NB4 (cell line): ENCODE measurements around the gene PBX3.

Experiments
- MYC ChIP-seq: IDR thresholded peaks from 2 replicates; pipeline ENCODE4 v1.6.1; 2011; ENCODE audit warnings: low read depth, low read length
- POLR2A ChIP-seq: IDR thresholded peaks from 2 replicates; pipeline ENCODE4 v1.6.1; 2011; ENCODE audit warnings: mild to moderate bottlenecking; ENCODE audit not compliant: insufficient read length; ENCODE audit errors: extremely low read depth
- TF ChIP-seq, protein P1 (sequence below): IDR thresholded peaks from one replicate; pipeline ENCODE4 v1.5.1; 2012; ENCODE audit warnings: low read depth, low read length

DNA sequence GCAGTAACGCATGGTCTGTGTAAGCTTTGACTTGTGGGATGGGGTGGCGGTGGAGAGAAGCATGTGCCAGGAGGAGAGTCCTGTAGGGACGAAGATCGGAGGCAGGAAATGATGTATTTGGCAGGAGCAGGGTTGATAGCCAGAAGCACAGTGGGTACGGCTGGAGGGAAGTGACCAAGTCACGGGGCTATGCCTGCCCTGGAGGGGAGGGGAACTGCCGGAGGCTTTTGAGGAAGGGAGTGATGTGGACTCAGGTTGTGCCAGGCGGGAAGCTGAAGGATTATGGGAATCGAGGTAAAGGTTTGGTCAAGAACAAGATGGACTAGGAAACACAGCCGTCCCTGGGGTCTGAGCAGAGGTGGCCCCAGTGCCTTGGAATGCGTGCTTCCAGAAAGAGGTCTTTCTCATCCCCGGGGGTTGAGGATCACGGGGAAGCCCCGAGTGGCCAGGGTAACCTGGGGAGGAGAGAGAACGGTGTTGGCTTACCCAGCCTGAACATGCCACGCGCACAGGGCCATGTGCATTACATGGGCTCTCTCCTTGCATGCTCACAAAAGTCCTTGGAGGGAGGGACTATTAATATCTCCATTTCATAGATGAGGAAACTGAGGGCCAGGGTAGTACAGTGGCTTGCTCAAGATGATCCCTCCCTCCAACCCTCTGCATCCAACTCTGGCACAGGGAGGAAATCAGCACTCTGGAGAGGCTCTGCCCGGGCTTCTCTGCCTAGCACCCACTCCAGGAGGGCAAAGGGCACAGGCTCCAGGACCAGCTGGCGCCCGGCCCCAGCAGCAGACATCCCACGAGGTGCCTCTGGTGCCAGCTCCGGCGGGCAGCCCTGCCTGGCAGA, 253.8 kb downstream of the PBX3 start:
- TF ChIP-seq, protein P1, sequence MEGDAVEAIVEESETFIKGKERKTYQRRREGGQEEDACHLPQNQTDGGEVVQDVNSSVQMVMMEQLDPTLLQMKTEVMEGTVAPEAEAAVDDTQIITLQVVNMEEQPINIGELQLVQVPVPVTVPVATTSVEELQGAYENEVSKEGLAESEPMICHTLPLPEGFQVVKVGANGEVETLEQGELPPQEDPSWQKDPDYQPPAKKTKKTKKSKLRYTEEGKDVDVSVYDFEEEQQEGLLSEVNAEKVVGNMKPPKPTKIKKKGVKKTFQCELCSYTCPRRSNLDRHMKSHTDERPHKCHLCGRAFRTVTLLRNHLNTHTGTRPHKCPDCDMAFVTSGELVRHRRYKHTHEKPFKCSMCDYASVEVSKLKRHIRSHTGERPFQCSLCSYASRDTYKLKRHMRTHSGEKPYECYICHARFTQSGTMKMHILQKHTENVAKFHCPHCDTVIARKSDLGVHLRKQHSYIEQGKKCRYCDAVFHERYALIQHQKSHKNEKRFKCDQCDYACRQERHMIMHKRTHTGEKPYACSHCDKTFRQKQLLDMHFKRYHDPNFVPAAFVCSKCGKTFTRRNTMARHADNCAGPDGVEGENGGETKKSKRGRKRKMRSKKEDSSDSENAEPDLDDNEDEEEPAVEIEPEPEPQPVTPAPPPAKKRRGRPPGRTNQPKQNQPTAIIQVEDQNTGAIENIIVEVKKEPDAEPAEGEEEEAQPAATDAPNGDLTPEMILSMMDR = no peak
- TF ChIP-seq MYC (no peak), POLR2A (no peak)
